ENCODE results near the gene SARNP.

- TF ChIP-seq CTCF (IDR thresholded peaks at IDR 0.05; ENCODE audit: insufficient read depth, low read length, poor library complexity, severe bottlenecking) (no peak), EZH2phosphoT487 (conservative IDR thresholded peaks at IDR 0.05; ENCODE audit: low read length) (no peak)
Measured at GRCh38 chr12:55797550-55797949, 20.0 kb downstream of the SARNP start.
